Melanocyte of skin (primary cell): ENCODE data around the gene CHCHD5. TPM values are rescaled to one million over a fixed set of nuclear protein-coding genes. Genes with fewer than 3 reads are reported as not detected.

Experiments used
- small RNA-seq, 2 donors: library from RNA; depleted of rRNA; stranded (forward); fragments of <200 nt; gene quantifications; one replicate each; pipeline ENCODE3, GENCODE V24; 2012
- total RNA-seq, 2 donors: library from RNA; depleted of rRNA; stranded (reverse); fragments of >200 nt; gene quantifications; 2 replicates each; pipeline ENCODE4 v1.2.3, GENCODE V29; 2012

The CHCHD5 gene
- total RNA-seq, result 10 to 100 TPM in 1 of 2 donors, 1 to 10 TPM in 1; 7.7 to 12.7 TPM

GRCh38 chr2:112584134-112584890 is at the start of gene CHCHD5:
Gene CHCHD5 (plus strand): TSS chr2:112584609. CDS start chr2:112584648, 39 bp downstream.

DNA sequence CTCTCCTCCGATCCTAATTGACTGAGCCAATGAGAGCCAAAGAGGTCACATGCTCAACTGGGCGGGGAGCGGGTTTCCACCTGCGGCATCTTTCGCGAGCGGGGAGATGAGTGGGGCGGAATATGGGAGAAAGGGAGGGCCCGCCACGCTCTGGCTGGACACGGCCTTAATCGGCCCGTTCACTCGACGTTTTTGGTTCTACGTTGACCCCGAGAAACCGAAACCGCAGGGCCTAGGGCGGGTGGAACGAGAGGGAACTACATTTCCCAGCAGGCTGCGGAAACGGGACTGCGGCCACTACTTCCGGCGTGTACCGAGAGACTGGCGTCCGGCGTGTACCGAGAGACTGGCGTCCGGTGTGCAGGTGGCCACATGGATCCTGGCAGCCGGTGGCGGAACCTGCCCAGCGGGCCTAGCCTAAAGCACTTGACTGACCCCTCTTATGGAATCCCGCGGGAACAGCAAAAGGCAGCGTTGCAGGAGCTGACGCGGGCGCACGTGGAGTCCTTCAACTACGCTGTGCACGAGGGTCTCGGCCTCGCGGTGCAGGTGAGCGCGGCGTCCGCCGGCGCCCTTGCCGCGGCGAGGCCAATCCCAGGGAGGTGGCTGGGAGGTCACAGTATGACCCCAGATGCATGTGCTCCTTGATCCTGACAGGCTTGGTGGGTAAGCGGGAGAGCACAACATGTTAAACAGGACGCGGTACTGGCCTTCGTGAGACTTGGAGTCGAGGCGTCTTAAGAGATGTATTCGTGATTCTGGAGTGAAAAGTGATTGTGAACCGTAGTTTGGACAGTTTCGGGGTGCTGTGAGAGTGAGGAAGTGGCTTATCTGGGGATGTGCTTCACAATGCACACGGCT is 42.1 kb upstream of the CHCHD5 start, which contains the start of gene POLR1B:
Gene POLR1B (plus strand): TSS at position 343 of the 861 bp plus-strand sequence. CDS start 30 bp downstream, at position 373.

Small RNAs within 50 kb of the gene (small RNA-seq; reads per million reads assigned to genes)
- gene RF00019, result 0 reads per million in 2 donors

Other genes with a start within 250 kb of the CHCHD5 start
- 10 to 100 TPM in 1 of 2 donors, 1 to 10 TPM in 1; 6.5 to 10.3 TPM for gene RGPD8, start 151.0 kb upstream of the CHCHD5 start, total RNA-seq
- 10 to 100 TPM; 46.1 to 60.3 TPM for gene TTL, start 102.5 kb upstream of the CHCHD5 start, total RNA-seq
- gene POLR1B, start 42.1 kb upstream of the CHCHD5 start, total RNA-seq, result 10 to 100 TPM; 16.2 to 32.3 TPM
- 10 to 100 TPM; 24.1 to 63.6 TPM for gene SLC20A1, start 61.3 kb downstream of the CHCHD5 start, total RNA-seq
- gene NT5DC4, start 136.4 kb downstream of the CHCHD5 start, total RNA-seq, result not detected
- gene CKAP2L, start 180.0 kb downstream of the CHCHD5 start, total RNA-seq, result 10 to 100 TPM in 1 of 2 donors, 1 to 10 TPM in 1; 8.9 to 15.0 TPM
- gene IL1A, start 199.9 kb downstream of the CHCHD5 start, total RNA-seq, result not detected